Measurements from ENCODE around the gene ARSB.

- TF ChIP-seq CTCF (conservative IDR thresholded peaks at IDR 0.05; ENCODE audit: low read length) (no peak), EZH2phosphoT487 (IDR thresholded peaks at IDR 0.05; ENCODE audit: borderline replicate concordance) (no peak)
These were observed 246.3 kb downstream of the ARSB start for GRCh38 chr5:78738693-78739300.
